Middle frontal gyrus (tissue), 1 donor: ENCODE data around the gene WHRN.

ENCODE experiments used
- DNase-seq: peaks from one replicate; pipeline ENCODE4 v3.0.0-alpha.2; 2015; ENCODE audit warnings: low spot score; ENCODE audit errors: extremely low spot score

Gene WHRN

GRCh38 chr9:114367772-114368569 lies 137.3 kb downstream of the WHRN start:
- DNase-seq, result no peak

DNA sequence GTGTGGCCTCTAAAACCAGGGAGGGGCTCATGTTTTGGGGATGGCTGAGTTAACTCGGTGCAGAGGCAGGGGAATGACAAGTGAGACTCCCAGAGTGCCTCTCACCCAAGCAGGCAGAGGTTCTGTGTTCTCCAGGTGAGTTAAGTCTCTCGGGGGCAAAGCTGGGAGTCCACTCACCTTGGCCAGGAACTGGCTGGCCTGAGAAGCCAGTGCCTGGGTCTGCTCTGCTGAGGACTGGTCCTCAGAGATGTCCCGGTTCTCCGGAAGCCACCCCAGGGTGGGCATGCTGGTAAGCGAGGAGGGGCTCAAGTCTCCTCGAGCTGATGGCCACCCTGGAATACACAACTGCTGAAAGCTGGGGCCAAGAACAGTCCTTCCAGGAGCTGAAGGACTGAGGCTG lies 137.9 kb downstream of the WHRN start:
- DNase-seq, result no peak

DNA sequence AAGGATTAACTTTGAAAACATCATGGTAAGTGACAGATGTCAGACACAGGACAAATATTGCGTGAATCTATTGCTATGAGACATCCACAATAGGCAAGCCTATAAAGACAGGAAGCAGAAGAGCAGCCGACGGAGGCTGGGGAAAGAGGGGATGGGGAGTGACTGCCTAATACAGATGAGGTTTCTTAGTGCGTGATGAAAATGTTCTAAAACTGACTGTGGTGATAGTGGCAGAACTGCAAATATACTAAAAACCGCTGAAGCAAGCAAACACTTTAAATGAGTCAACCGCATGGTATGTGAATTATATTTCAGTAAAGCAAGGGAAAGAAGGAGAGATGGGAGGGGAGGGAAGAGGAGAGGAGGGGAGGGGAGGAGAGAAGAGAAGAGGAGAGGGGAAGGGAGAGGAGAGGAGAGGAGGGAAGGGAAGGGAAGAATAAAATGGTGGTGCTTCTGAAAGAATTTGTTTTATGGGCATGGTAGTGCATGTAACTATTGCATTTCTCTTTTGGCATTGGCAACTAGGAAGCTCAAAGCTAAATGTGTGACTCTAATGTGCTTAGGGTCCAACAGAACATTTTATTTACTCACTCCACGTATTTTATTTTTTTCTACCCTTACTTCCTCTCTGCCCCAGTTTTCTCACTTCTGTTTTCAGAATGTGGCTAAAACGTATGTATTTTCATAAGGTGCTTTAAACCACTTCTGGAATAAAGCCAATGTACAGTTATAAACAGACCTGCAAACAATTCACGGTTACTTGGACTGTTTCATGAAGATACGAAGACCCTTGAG lies 138.7 kb downstream of the WHRN start:
- DNase-seq, result no peak

DNA sequence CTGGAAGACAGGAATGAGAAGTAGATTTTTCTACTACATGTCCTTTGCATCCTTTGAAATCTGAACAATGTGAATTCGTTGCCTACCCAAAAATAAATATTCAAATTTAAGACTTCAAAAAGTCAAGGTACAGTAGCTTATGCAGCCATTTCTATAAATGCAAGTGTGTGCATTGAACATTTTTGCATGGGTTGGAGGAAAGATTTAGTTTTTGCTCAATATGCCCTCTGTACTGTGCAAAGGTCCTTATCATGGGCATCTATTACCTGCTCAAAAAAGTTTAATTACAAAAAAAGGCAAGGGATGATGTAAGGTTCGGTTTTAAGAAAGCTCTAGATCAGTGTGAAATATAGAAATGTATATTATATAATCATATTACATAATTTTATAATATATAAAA lies 140.1 kb downstream of the WHRN start:
- no peak for DNase-seq

DNA sequence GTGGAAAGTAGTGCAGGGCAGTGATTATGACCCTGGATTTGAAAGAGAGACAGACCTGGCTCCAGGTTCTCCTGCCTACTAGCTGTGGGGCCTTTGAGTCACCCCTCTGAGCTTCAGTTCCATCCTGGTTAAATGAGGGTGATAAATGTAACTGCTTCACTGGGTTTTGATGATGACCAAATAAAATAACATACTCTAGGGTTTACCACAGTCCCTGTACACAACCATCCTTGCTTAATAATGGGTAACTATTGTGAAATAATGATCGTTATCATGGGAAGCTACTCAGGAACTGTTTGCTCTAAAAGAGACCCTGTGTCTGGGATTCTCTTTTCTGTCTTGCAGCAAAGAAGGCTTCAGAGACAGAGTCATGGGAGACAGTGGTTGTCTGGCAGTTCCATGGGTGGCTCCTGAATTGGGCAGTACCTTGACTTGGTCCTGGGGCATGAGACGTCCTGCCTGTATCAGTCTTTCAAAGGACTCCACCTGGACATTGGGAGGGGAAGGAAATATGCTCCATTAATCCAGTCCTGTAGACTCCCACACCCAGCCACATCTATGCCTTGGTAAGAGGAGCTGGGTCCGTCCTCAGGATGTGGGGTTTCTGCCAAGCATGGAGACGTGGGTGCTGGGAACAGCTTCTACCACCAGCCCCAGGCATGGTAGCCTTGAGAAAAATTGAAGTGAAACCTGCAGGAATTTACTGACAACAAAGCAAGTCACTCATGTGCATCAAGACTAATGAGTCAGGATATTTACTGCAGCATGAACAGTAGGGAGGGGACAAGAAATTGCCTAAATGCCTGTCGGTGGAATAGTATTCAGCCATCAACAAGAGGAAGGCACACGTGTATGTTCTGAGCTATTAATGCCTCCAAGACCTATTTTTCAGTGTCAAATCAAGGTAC lies 140.9 kb downstream of the WHRN start:
- no peak for DNase-seq

- DNase-seq, result no peak
Observed at GRCh38 chr9:114363424-114363823, 141.8 kb downstream of the WHRN start.

GRCh38 chr9:114362394-114362793 lies 142.9 kb downstream of the WHRN start:
- DNase-seq, result no peak

GRCh38 chr9:114361542-114361941 lies 143.7 kb downstream of the WHRN start:
- DNase-seq, result no peak

DNA sequence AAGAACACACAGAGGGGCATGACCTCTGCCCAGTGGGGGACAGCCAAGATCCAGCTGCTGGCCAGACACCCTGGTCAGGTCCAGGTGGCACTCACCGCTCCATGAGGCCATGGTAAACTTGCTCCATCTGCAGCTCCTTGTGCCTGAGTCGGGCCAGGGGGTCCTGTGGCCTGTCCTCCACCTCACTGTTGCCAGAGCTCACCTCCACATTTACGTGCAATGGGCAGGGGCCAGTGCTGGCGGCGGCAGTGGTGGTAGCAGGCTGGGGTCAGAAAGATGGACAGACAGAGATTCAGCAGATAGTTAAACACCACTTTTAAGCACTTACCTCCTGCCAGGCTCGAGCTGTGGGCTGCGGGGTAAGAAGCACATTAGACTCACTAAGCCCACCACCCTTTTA lies 145.5 kb downstream of the WHRN start:
- DNase-seq, result no peak

GRCh38 chr9:114357911-114358328 lies 147.4 kb downstream of the WHRN start:
- DNase-seq, result no peak

DNA sequence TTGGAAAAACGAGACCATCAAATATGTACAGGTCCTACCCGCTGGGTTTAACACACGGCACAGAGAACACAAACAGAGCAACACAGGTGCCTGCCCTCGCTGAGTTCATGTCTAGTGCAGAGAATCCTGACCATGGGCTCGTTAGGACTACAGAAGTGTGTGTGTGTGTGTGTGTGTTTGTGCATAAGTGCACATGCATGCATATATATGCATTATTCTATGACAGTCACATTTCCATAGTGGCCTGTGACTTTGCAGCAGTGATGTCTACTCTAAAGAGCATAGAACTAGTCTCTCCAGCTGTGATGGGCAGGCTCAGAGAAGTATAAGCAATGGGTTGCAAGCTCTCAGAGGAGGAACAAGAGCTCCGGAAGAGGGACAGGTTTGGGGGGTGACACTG lies 147.9 kb downstream of the WHRN start:
- no peak for DNase-seq

DNA sequence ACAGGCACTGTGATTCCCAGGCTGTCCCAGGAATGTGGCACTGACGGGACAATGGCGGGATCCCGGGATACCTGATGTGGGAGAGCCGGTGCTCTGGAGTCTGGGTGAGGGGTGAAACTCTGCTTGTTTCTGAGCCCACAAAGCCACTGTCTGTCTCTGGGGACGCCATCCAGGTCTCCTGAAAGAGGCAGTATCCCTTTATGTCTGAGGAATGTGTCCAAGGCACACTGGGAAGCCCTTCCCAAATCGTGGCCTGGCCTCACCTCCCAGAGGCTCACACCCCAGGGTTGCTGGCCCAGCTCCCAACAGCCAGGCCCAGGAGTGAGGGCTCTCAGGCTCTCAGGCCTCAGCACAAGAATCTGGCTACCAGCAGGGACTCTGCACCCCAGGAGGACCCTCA lies 148.5 kb downstream of the WHRN start:
- no peak for DNase-seq

GRCh38 chr9:114355821-114356220 lies 149.5 kb downstream of the WHRN start:
- no peak for DNase-seq
